Ovary (tissue), 9 donors: Measurements from ENCODE around the gene OPCML. TPM values are rescaled to one million over a fixed set of nuclear protein-coding genes. Genes with fewer than 3 reads are reported as not detected.

Source experiments
- DNase-seq, 5 donors: peaks; one replicate each; pipeline ENCODE4 v3.0.0-alpha.2; 2019 to 2020
- H3K27ac ChIP-seq, 2 donors: fragments of 200-600 bp; one replicate each; pipeline versions ENCODE4 v1.5.1 to v1.8.0; 2019 to 2022
- H3K27me3 ChIP-seq: fragments of 200-600 bp; one replicate; pipeline ENCODE4 v1.8.0; 2022
- H3K36me3 ChIP-seq: fragments of 200-600 bp; sonication (generic); one replicate; pipeline ENCODE4 v1.5.1; 2019
- H3K4me1 ChIP-seq: one replicate; pipeline ENCODE4 v1.8.1; 2013; ENCODE audit warnings: mild to moderate bottlenecking, moderate library complexity; ENCODE audit not compliant: insufficient read depth
- H3K4me3 ChIP-seq: fragments of 200-600 bp; sonication (generic); one replicate; pipeline ENCODE4 v1.5.1; 2017
- H3K9me3 ChIP-seq, 2 donors: fragments of 200-600 bp in 1 of 2; sonication (generic) in 1 of 2; one replicate each; pipeline versions ENCODE4 v1.5.1 to v1.8.1; 2013 to 2019; ENCODE audit warnings: mild to moderate bottlenecking in 1 of 2, moderate library complexity in 1 of 2
- CTCF ChIP-seq, 3 donors: fragments of 450-650 bp in 2 of 3; fragments of 200-600 bp in 1 of 3; IDR thresholded peaks; one replicate each; pipeline versions ENCODE4 v1.5.1 to v1.8.0; 2016 to 2022; ENCODE audit warnings: antibody characterized with exemption in 3 of 3, mild to moderate bottlenecking in 1 of 3
- EP300 ChIP-seq: sonication (generic); formaldehyde crosslinking; IDR thresholded peaks from one replicate; pipeline ENCODE4 v1.6.1; 2017; ENCODE audit warnings: antibody characterized with exemption
- POLR2A ChIP-seq: fragments of 450-650 bp; IDR thresholded peaks from one replicate; pipeline ENCODE4 v1.6.1; 2017; ENCODE audit warnings: antibody characterized with exemption, mild to moderate bottlenecking, moderate library complexity
- WGBS, 3 donors: extraction: QIAGEN DNeasy Blood & Tissue Kit in 1 of 3; methylation state at CpG; one replicate each; pipeline versions ENCODE4 v1.1.5 to v1.1.7; 2013 to 2017; 5-methylcytosine and 5-hydroxymethylcytosine counted together
- intact Hi-C, 4 donors: fragments of 100-400 bp; cut with DNase I; formaldehyde crosslinking; loops; one replicate each; pipeline versions ENCODE4 v1.11.0 to v1.15.1; 2022 to 2023
- polyA plus RNA-seq, 2 donors: library from polyadenylated mRNA; stranded (reverse); fragments of 200-250 nt in 1 of 2; fragments of 350-450 nt in 1 of 2; fragmentation: Illumina TruSeq in 1 of 2; extraction: RNeasy Lipid Tissue Mini Kit (QIAGEN cat#74804) in 1 of 2; gene quantifications; one replicate each; pipeline ENCODE4 v1.2.3, GENCODE V29; 2013 to 2014
- total RNA-seq, 7 donors: library from RNA; depleted of rRNA in 2 of 7; stranded (reverse); fragments of >200 nt in 2 of 7; fragmentation: NEBNext Ultra II Directional in 3 of 7; extraction: Animal tissue kit (Norgen Biotek cat#: 25700) in 3 of 7; gene quantifications; one replicate each; pipeline versions ENCODE4 v1.1.0 to v1.2.4, GENCODE V29; 2016 to 2023
- donor health status: DM: no; HTN: no; CAD: no; lungs with moderate emphysema.
- donor health status: DM: no; HTN: no; CAD: no.
- donor health status: Bipolar disorder and iron deficiency.
- donor health status: DM: yes; HTN: yes; CAD: no.
- donor health status: DM: no; HTN: no; CAD: no.
- donor health status: DM: yes; HTN: yes; CAD: no.

The OPCML gene
- total and polyA plus RNA-seq, 9 donors, result under 0.01 to 2.8 (median 0.32) TPM; not detected in 2

- 79 to 83% (median 79%) methylated on average over 5 of the region's 5 CpGs for WGBS, 3 donors
- Histone ChIP-seq H3K9me3 (no peaks in the 10 kb centered on the region), H3K27me3 (no peaks in the 10 kb centered on the region), H3K4me1 (no peaks in the 10 kb centered on the region), H3K4me3 (no peak overlapping the region), H3K36me3 (no peaks in the 10 kb centered on the region), H3K27ac (no peak overlapping the region)
- intact Hi-C loops, result no loop called here
- no peak for DNase-seq
- TF ChIP-seq EP300, result no peak
- TF ChIP-seq POLR2A, result no peak
- no peak for TF ChIP-seq CTCF (IDR thresholded peaks at IDR 0.05)
Measured at GRCh38 chr11:133207995-133208394, 324.3 kb downstream of the OPCML start.

- 86 to 89% (median 86%) methylated on average over 17 of the region's 17 CpGs for WGBS, 3 donors
- H3K27ac ChIP-seq, result no peak overlapping the region
- no peaks in the 10 kb centered on the region for H3K4me1 ChIP-seq
- TF ChIP-seq POLR2A, result no peak
- no peak for TF ChIP-seq CTCF (IDR thresholded peaks at IDR 0.05)
- no peak for TF ChIP-seq EP300
- DNase-seq, result no peak
- H3K36me3 ChIP-seq, result no peaks in the 10 kb centered on the region
- H3K27me3 ChIP-seq, result no peaks in the 10 kb centered on the region
- intact Hi-C loops, result no loop called here
- no peaks in the 10 kb centered on the region for H3K9me3 ChIP-seq
- no peak overlapping the region for H3K4me3 ChIP-seq
Measured at GRCh38 chr11:133206313-133207005, 325.8 kb downstream of the OPCML start.

GRCh38 chr11:133204158-133204557 lies 328.1 kb downstream of the OPCML start:
- no peaks in the 10 kb centered on the region for H3K9me3 ChIP-seq
- no peaks in the 10 kb centered on the region for H3K27me3 ChIP-seq
- no peak overlapping the region for H3K27ac ChIP-seq
- no peak for DNase-seq
- H3K4me1 ChIP-seq, result no peaks in the 10 kb centered on the region
- 60 to 63% (median 62%) methylated on average over 3 of the region's 3 CpGs for WGBS, 3 donors
- intact Hi-C loops, result no loop called here
- no peak overlapping the region for H3K4me3 ChIP-seq
- TF ChIP-seq EP300 (no peak), POLR2A (no peak), CTCF (IDR thresholded peaks at IDR 0.05) (no peak)
- no peaks in the 10 kb centered on the region for H3K36me3 ChIP-seq

- Histone ChIP-seq H3K27me3 (no peaks in the 10 kb centered on the region), H3K4me1 (no peaks in the 10 kb centered on the region), H3K9me3 (no peaks in the 10 kb centered on the region), H3K36me3 (no peaks in the 10 kb centered on the region), H3K4me3 (no peak overlapping the region), H3K27ac (no peak overlapping the region)
- intact Hi-C loops, result no loop called here
- TF ChIP-seq POLR2A (no peak), CTCF (IDR thresholded peaks at IDR 0.05) (no peak), EP300 (no peak)
- WGBS, 3 donors, result 77 to 84% (median 77%) methylated on average over 8 of the region's 8 CpGs
- no peak for DNase-seq
Measured at GRCh38 chr11:133202816-133203215, 329.5 kb downstream of the OPCML start.
